ENCODE results near the gene B3GALNT2.

- TF ChIP-seq CTCF (conservative IDR thresholded peaks at IDR 0.05; ENCODE audit: low read depth, low read length) (no peak), EZH2 (IDR thresholded peaks at IDR 0.05; ENCODE audit: low read length, unreplicated experiment) (no peak), EZH2phosphoT487 (IDR thresholded peaks at IDR 0.05; ENCODE audit: borderline replicate concordance, low read length) (no peak)
Observed at GRCh38 chr1:235409042-235409820, 95.0 kb downstream of the B3GALNT2 start.

Measured in PC-3 (cell line).